Measurements from ENCODE around the gene FGD3. TPM values are rescaled to one million over a fixed set of nuclear protein-coding genes. Genes with fewer than 3 reads are reported as not detected.

FGD3 gene
- total RNA-seq, 6 donors from 2014 or later = 14.0 to 45.1 (median 22.3) TPM

DNA sequence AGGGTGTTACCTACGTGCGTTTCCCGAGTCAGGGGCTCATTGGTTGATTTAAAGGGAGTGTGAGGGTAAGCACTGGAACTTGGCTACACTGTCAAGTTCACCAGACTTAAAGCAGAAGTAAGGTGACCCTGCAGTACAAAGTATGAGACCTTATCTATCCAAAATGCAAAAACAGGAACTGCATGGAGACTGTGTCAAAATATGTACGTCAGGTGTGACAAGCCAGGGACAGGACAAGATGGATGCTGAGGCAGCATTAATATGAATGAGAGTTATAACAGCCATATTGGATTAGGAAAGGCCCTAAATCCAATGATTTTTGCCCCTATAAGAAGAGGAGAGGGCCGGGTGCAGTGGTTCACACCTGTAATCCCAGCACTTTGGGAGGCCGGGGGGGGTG, 95.8 kb downstream of the FGD3 start:
- H3K4me3 ChIP-seq = no peak overlapping the region
- ATAC-seq (ENCODE audit: low FRiP score in 2 of 2) (no peak), DNase-seq (no peak)
- peaks cover 0 to 6% (median 2%) of the 10 kb centered on the region in 4 donors for H3K4me1 ChIP-seq
- no peaks in the 10 kb centered on the region for H3K36me3 ChIP-seq
- no peaks in the 10 kb centered on the region for H3K9me3 ChIP-seq
- H3K27ac ChIP-seq = peak overlapping the region in 2 of 4 donors; percentile 35 to 44
- no peak for TF ChIP-seq POLR2AphosphoS5 (IDR thresholded peaks at IDR 0.05)
- no peaks in the 10 kb centered on the region for H3K27me3 ChIP-seq
- 76 to 84% methylated on average over 6 of the region's 6 CpGs for WGBS, 2 donors

DNA sequence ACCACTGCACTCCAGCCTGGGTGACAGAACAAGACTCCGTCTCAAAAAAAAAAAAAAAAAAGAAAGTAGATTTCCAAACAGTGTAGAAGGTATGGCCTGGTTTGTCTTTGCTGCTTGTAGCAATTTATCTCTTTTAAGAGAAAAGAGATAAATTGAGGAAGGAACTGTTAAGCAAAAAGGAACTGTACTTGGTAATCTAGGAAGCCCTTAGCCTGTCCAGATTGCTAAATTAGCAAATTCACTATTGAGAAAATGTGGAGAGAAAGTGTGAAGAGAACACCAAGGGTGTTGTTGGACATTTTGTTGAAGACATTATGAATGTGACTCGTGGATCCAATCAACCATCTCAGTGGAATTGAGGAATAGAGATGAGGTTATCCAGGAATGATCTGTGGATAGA, 98.2 kb downstream of the FGD3 start:
- Histone ChIP-seq H3K27ac (peak overlapping the region in 1 of 4 donors; percentile 40), H3K36me3 (no peaks in the 10 kb centered on the region), H3K27me3 (no peaks in the 10 kb centered on the region), H3K9me3 (no peaks in the 10 kb centered on the region), H3K4me3 (no peak overlapping the region), H3K4me1 (peaks cover 0 to 4% (median 0%) of the 10 kb centered on the region in 4 donors)
- ATAC-seq (ENCODE audit: low FRiP score in 2 of 2) (peak in 1 of 2 donors; percentile 28), DNase-seq (no peak)
- TF ChIP-seq, protein P1, sequence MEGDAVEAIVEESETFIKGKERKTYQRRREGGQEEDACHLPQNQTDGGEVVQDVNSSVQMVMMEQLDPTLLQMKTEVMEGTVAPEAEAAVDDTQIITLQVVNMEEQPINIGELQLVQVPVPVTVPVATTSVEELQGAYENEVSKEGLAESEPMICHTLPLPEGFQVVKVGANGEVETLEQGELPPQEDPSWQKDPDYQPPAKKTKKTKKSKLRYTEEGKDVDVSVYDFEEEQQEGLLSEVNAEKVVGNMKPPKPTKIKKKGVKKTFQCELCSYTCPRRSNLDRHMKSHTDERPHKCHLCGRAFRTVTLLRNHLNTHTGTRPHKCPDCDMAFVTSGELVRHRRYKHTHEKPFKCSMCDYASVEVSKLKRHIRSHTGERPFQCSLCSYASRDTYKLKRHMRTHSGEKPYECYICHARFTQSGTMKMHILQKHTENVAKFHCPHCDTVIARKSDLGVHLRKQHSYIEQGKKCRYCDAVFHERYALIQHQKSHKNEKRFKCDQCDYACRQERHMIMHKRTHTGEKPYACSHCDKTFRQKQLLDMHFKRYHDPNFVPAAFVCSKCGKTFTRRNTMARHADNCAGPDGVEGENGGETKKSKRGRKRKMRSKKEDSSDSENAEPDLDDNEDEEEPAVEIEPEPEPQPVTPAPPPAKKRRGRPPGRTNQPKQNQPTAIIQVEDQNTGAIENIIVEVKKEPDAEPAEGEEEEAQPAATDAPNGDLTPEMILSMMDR (IDR thresholded peaks at IDR 0.05) = no peak
- TF ChIP-seq EP300 (IDR thresholded peaks at IDR 0.05) (no peak), POLR2AphosphoS5 (IDR thresholded peaks at IDR 0.05) (no peak), POLR2A (IDR thresholded peaks at IDR 0.05) (no peak)
- 66 to 67% methylated on average over 2 of the region's 2 CpGs for WGBS, 2 donors

DNA sequence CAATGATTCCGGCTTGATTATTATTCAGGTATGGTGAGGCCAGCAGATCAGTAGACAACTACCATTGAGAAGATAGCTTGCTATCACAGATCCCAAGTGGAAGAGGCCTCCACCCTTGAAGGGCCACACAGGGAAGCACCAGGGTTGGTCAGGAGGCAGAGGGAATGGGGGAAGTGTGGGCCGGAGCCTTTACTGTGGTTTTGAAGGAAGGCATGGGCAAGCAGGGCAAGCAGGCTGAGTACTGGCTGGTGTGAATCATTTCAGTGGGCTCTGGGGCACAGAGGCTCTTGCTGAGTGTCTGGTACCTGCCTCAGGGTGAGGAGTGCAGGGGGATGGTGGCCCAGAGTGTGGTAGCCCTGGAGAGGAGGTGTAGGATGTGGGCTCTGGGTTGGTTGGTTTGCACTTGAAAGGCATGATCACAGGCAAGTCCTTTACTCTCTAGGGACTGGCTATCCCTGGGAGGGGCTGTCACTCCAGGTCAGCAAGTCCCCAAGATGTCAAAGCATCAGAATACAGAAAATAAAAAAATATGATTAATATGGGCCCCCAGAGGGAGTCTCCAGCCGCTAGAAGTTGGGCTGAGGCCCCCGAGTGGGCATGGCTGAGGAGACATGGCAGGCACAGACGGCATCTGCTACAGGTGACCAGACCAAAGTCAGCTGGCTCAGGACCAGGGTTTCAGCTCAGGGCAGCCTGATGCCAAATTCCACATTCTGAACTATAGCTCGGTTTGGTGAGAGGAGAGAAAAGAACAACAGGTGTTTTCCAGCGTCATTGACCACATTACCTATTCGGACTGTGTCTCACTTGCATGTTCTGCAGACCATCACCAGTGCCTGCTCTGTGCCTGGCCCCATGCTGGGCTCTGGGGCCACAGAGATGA, 101.5 kb downstream of the FGD3 start:
- WGBS, 2 donors = 86 to 93% methylated on average over 7 to 8 of the region's 8 CpGs
- no peaks in the 10 kb centered on the region for H3K27me3 ChIP-seq
- H3K36me3 ChIP-seq = no peaks in the 10 kb centered on the region
- TF ChIP-seq EP300 (IDR thresholded peaks at IDR 0.05) (no peak), POLR2AphosphoS5 (IDR thresholded peaks at IDR 0.05) (no peak), POLR2A (IDR thresholded peaks at IDR 0.05) (no peak)
- no peaks in the 10 kb centered on the region for H3K9me3 ChIP-seq
- H3K4me1 ChIP-seq = peaks cover 5 to 22% (median 21%) of the 10 kb centered on the region in 4 donors
- DNase-seq = no peak
- ATAC-seq (ENCODE audit: low FRiP score in 2 of 2) = no peak
- no peak overlapping the region for H3K4me3 ChIP-seq
- H3K27ac ChIP-seq = no peak overlapping the region

DNA sequence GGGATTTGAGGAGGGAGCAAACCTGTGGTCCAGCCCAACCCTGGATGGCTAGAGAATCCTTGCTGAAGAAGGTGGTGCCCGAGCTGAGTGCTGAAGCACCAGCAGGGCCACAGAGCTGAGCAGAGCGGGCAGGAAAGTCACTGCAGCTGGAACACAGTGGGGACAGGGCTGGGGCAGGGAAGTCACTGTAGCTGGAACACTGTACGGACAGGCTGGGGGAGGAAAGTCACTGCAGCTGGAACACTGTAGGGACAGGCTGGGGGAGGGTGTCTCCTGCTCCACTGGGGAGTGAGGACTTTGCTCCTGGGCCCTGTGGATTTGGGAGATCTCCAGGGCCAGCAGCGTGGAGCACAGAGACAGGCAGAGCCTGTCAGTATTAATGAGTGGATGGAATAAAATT, 102.2 kb downstream of the FGD3 start:
- H3K27me3 ChIP-seq = no peaks in the 10 kb centered on the region
- TF ChIP-seq EP300 (IDR thresholded peaks at IDR 0.05) = no peak
- TF ChIP-seq, protein P1 (IDR thresholded peaks at IDR 0.05) = no peak
- no peak for TF ChIP-seq POLR2AphosphoS5 (IDR thresholded peaks at IDR 0.05)
- no peak for TF ChIP-seq POLR2A (IDR thresholded peaks at IDR 0.05)

DNA sequence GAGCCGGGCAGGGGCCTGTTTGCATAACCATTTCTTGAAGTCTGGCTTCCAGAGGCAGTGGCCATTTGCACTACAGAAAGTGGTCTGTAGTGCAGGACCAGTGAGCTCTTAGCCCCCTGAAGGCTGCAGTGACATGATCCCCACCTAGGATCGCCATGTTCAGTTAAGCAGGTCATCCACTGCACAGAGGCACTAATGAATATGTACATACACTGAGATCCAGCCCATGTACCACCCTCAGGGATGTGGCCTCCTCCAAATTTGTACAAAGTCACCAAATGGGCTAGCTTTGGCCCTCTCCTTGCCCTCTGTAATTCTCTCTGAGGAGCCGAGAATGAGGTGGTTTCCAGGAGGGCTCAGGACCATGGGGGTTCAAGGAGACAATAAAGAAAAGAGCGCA, 102.9 kb downstream of the FGD3 start:
- ATAC-seq (ENCODE audit: low FRiP score in 2 of 2) (no peak), DNase-seq (no peak)
- H3K4me1 ChIP-seq = peaks cover 12 to 30% (median 23%) of the 10 kb centered on the region in 4 donors
- TF ChIP-seq POLR2AphosphoS5 (IDR thresholded peaks at IDR 0.05) (no peak), EP300 (IDR thresholded peaks at IDR 0.05) (no peak), POLR2A (IDR thresholded peaks at IDR 0.05) (no peak)
- TF ChIP-seq, protein P1 (IDR thresholded peaks at IDR 0.05) = no peak
- H3K27me3 ChIP-seq = no peaks in the 10 kb centered on the region
- no peaks in the 10 kb centered on the region for H3K36me3 ChIP-seq
- H3K27ac ChIP-seq = no peak overlapping the region
- H3K9me3 ChIP-seq = no peaks in the 10 kb centered on the region
- H3K4me3 ChIP-seq = no peak overlapping the region
- 87% methylated on average over 3 to 4 of the region's 4 CpGs for WGBS, 2 donors

More for the DNA sequence above, 102.2 kb downstream of the FGD3 start:
- peaks cover 8 to 26% (median 23%) of the 10 kb centered on the region in 4 donors for H3K4me1 ChIP-seq
- no peaks in the 10 kb centered on the region for H3K36me3 ChIP-seq
- no peak overlapping the region for H3K27ac ChIP-seq
- DNase-seq (no peak), ATAC-seq (ENCODE audit: low FRiP score in 2 of 2) (no peak)
- H3K4me3 ChIP-seq = no peak overlapping the region
- no peaks in the 10 kb centered on the region for H3K9me3 ChIP-seq
- WGBS, 2 donors = 89 to 91% methylated on average over 4 of the region's 4 CpGs

Data from upper lobe of left lung (tissue), 6 donors.